GM23338 (cell line): ENCODE results near the gene SRSF4. TPM values are rescaled to one million over a fixed set of nuclear protein-coding genes. Genes with fewer than 3 reads are reported as not detected.
A peak's percentile ranks its signal among the peaks of the same experiment; 100 is the strongest.

Source experiments
- ATAC-seq: fragments of 200-7000 bp; cut with Tn5 transposase; 3 replicates; pipeline ENCODE4 v1.9.1; 2020
- DNase-seq: peaks from one replicate; pipeline ENCODE4 v3.0.0-alpha.2; 2015; ENCODE audit warnings: low spot score
- H2AFZ ChIP-seq: fragments of 200-600 bp; sonication (generic); 2 replicates; pipeline ENCODE4 v1.8.0; 2016; ENCODE audit warnings: antibody characterized with exemption, mild to moderate bottlenecking, moderate library complexity
- H3F3A ChIP-seq: fragments of 200-600 bp; sonication (generic); replicated peaks from 2 replicates; pipeline ENCODE4 v1.8.0; 2017; ENCODE audit warnings: antibody characterized with exemption, mixed run types, low read depth
- H3K27ac ChIP-seq: fragments of 200-600 bp; sonication (generic); 2 replicates; pipeline ENCODE4 v1.6.1; 2016; ENCODE audit warnings: low read depth
- H3K27me3 ChIP-seq: fragments of 200-600 bp; sonication (generic); 2 replicates; pipeline ENCODE4 v1.8.0; 2016; ENCODE audit warnings: mild to moderate bottlenecking, mixed run types, moderate library complexity; ENCODE audit not compliant: insufficient read depth
- H3K36me3 ChIP-seq: fragments of 200-600 bp; sonication (generic); 2 replicates; pipeline ENCODE4 v1.8.0; 2016; ENCODE audit warnings: mild to moderate bottlenecking; ENCODE audit not compliant: insufficient read depth
- H3K4me1 ChIP-seq: fragments of 200-600 bp; sonication (generic); 2 replicates; pipeline ENCODE4 v1.8.0; 2016; ENCODE audit warnings: mild to moderate bottlenecking, moderate library complexity; ENCODE audit not compliant: insufficient read depth
- H3K4me2 ChIP-seq: fragments of 200-600 bp; sonication (generic); 2 replicates; pipeline ENCODE4 v1.7.1; 2017; ENCODE audit warnings: mixed run types
- H3K4me3 ChIP-seq: fragments of 200-600 bp; sonication (generic); 2 replicates; pipeline ENCODE4 v1.6.1; 2016; ENCODE audit warnings: mixed run types
- H3K79me2 ChIP-seq: fragments of 200-600 bp; sonication (generic); replicated peaks from 2 replicates; pipeline ENCODE4 v1.8.0; 2017; ENCODE audit warnings: mild to moderate bottlenecking; ENCODE audit not compliant: insufficient read depth
- H3K9me2 ChIP-seq: fragments of 200-600 bp; sonication (generic); 2 replicates; pipeline ENCODE4 v1.8.0; 2017; ENCODE audit not compliant: insufficient read depth
- H4K20me1 ChIP-seq: fragments of 200-600 bp; sonication (generic); replicated peaks from 2 replicates; pipeline ENCODE4 v1.8.0; 2017; ENCODE audit warnings: mild to moderate bottlenecking; ENCODE audit not compliant: insufficient read depth
- H3K27ac Mint-ChIP-seq: 2 replicates; pipeline ENCODE4 v1.8.0; 2020; ENCODE audit warnings: inconsistent platforms, mild to moderate bottlenecking, moderate library complexity, mixed read lengths
- H3K27me3 Mint-ChIP-seq: 3 replicates; pipeline ENCODE4 v1.8.0; 2022; ENCODE audit warnings: low read depth, mild to moderate bottlenecking, moderate library complexity, mixed read lengths, inconsistent platforms; ENCODE audit not compliant: insufficient read depth, poor library complexity
- H3K36me3 Mint-ChIP-seq: 3 replicates; pipeline ENCODE4 v1.8.0; 2021; ENCODE audit warnings: low read depth, mild to moderate bottlenecking, inconsistent platforms, moderate library complexity, mixed read lengths
- H3K4me1 Mint-ChIP-seq: 3 replicates; pipeline ENCODE4 v1.8.0; 2020; ENCODE audit warnings: mild to moderate bottlenecking, inconsistent platforms, mixed read lengths
- H3K4me3 Mint-ChIP-seq: 3 replicates; pipeline ENCODE4 v1.8.0; 2021; ENCODE audit warnings: moderate library complexity, mild to moderate bottlenecking, inconsistent platforms, mixed read lengths
- H3K9me3 Mint-ChIP-seq: 3 replicates; pipeline ENCODE4 v1.8.0; 2020; ENCODE audit warnings: moderate library complexity, mild to moderate bottlenecking, inconsistent platforms, mixed read lengths
- CREB1 ChIP-seq: fragments of 250-450 bp; sonication (Bioruptor Pico); IDR thresholded peaks from 2 replicates; pipeline ENCODE4 v1.5.0; 2020; ENCODE audit warnings: low read depth, mild to moderate bottlenecking, moderate library complexity
- EZH2 ChIP-seq: fragments of 200-600 bp; sonication (generic); IDR thresholded peaks from one replicate; pipeline ENCODE4 v1.8.0; 2017; ENCODE audit warnings: antibody characterized with exemption, mild to moderate bottlenecking, low read depth; ENCODE audit not compliant: unreplicated experiment
- EZH2phosphoT487 ChIP-seq: fragments of 200-600 bp; sonication (generic); IDR thresholded peaks from one replicate; pipeline ENCODE4 v1.8.1; 2018; ENCODE audit warnings: antibody characterized with exemption; ENCODE audit not compliant: unreplicated experiment
- JUNB ChIP-seq: IDR thresholded peaks from one replicate; pipeline ENCODE4 v1.6.1; 2016; ENCODE audit warnings: antibody characterized with exemption; ENCODE audit not compliant: unreplicated experiment
- NANOG ChIP-seq: IDR thresholded peaks from 2 replicates; pipeline ENCODE4 v1.6.1; 2016; ENCODE audit warnings: antibody characterized with exemption, borderline replicate concordance
- POLR2AphosphoS5 ChIP-seq: IDR thresholded peaks from 2 replicates; pipeline ENCODE4 v1.6.1; 2016; ENCODE audit warnings: antibody characterized with exemption, low read depth
- REST ChIP-seq: IDR thresholded peaks from one replicate; pipeline ENCODE4 v1.6.1; 2018; ENCODE audit warnings: antibody characterized with exemption; ENCODE audit not compliant: unreplicated experiment
- STAT1 ChIP-seq: IDR thresholded peaks from one replicate; pipeline ENCODE4 v1.6.1; 2016; ENCODE audit warnings: antibody characterized with exemption; ENCODE audit not compliant: unreplicated experiment
- ZNF114 ChIP-seq: fragments of 250-450 bp; sonication (Bioruptor Pico); IDR thresholded peaks from 2 replicates; pipeline ENCODE4 v1.5.0; 2020; ENCODE audit warnings: mild to moderate bottlenecking, moderate library complexity
- ZNF331 ChIP-seq: fragments of 250-450 bp; sonication (Bioruptor Pico); IDR thresholded peaks from 2 replicates; pipeline ENCODE4 v1.5.0; 2020; ENCODE audit warnings: low read depth, mild to moderate bottlenecking, moderate library complexity
- polyA plus RNA-seq: library from polyadenylated mRNA; unstranded; fragments of >200 nt; fragmentation: Nextera tagmentation; extraction: Ambion mirVana; gene quantifications from 2 replicates; pipeline ENCODE4 v1.2.1, GENCODE V29; 2016
- total RNA-seq: library from RNA; depleted of rRNA; stranded (reverse); fragments of >200 nt; shearing (Covaris generic); gene quantifications from 2 replicates; pipeline ENCODE4 v1.2.3, GENCODE V29; 2014
- TF ChIP-seq, protein P1 (sequence below): IDR thresholded peaks from 2 replicates; pipeline ENCODE4 v1.6.1; 2016; ENCODE audit warnings: antibody characterized with exemption

The SRSF4 gene
- total and polyA plus RNA-seq, 2 experiments from 2014 or later: 58.4 to 98.3 TPM

DNA sequence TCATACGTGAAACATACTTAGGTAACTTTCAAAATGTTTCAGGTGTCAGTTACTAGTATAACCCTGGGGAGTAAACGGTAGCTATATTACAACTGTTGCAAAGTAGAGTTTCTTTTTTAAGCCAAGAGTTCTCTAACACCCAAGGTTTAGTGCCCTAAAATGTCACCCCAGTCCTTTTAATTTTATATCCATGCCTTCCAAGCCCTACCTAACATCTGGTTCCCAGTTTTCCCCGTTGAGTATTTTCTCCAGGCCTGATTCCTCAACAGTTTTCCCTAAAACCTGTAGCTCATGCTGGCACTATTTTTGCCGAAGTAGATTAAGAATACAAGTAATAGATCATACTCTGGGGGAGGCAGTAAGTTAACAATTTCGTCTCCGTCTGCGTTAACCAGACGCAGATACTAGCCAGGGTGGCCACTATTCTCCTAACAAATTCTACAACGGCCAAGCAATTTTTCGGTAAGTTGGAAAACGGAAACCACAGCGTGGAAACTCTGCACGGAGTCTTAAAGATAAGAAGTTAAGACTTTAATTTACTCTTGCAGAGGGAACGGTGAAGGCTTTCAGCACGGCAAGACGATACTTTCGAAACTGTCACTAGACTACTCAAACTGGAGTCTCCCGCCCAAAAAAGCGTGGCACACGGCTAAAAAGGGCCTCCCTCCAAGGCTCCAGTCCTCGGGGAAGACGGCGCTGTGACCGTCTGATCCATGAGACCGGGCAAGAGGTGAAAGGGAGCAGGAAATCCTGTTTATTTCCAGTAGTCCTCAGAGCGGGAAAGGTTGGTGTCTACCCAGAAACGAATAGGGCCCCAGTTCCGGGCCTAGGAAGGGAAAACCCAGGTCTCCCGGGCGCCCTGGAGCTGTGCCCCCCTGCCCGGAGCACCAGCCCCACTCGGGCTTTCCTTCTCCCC is 945 bp downstream of the SRSF4 start (continued):
- TF ChIP-seq NANOG (no peak), ZNF114 (CRISPR knock-in tag) (no peak)

- ATAC-seq: no peak
- peaks cover 28% of the 10 kb centered on the region for H3K4me1 ChIP-seq
- no peak overlapping the region for H3K27ac Mint-ChIP-seq
- no peak for DNase-seq
- peak overlapping the region; percentile 97 for H3K4me3 Mint-ChIP-seq
- peak overlapping the region; percentile 17; the same call in 1 of the 2 replicates for H3K27ac ChIP-seq
- H3K4me2 ChIP-seq: peak overlapping the region; percentile 96
- peak overlapping the region; percentile 88 for H3K4me3 ChIP-seq
- peaks cover 38% of the 10 kb centered on the region for H3K4me1 Mint-ChIP-seq
- TF ChIP-seq POLR2AphosphoS5 (no peak), NANOG (no peak), STAT1 (no peak), CREB1 (CRISPR knock-in tag) (no peak), ZNF114 (CRISPR knock-in tag) (no peak), EZH2 (no peak), ZNF331 (CRISPR knock-in tag) (no peak), JUNB (no peak), REST (no peak), EZH2phosphoT487 (no peak)
- TF ChIP-seq, protein P1, sequence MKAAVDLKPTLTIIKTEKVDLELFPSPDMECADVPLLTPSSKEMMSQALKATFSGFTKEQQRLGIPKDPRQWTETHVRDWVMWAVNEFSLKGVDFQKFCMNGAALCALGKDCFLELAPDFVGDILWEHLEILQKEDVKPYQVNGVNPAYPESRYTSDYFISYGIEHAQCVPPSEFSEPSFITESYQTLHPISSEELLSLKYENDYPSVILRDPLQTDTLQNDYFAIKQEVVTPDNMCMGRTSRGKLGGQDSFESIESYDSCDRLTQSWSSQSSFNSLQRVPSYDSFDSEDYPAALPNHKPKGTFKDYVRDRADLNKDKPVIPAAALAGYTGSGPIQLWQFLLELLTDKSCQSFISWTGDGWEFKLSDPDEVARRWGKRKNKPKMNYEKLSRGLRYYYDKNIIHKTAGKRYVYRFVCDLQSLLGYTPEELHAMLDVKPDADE: no peak
- peaks cover 48% of the 10 kb centered on the region for H3K36me3 Mint-ChIP-seq
- H2AFZ ChIP-seq: no peak overlapping the region
- H3K79me2 ChIP-seq: peaks cover 67% of the 10 kb centered on the region
- no peaks in the 10 kb centered on the region for H3K9me2 ChIP-seq
- H4K20me1 ChIP-seq: peaks cover 32% of the 10 kb centered on the region
- no peaks in the 10 kb centered on the region for H3K27me3 ChIP-seq
- H3F3A ChIP-seq: 0 out of 2 replicates have a peak, but pooled peaks cover 8% of the 10 kb centered on the region
- no peaks in the 10 kb centered on the region for H3K9me3 Mint-ChIP-seq
- H3K36me3 ChIP-seq: peaks cover 6% of the 10 kb centered on the region; the same call in 1 of the 2 replicates
- H3K27me3 Mint-ChIP-seq: peaks cover 6% of the 10 kb centered on the region
Measured at GRCh38 chr1:29179641-29180184, 2.0 kb downstream of the SRSF4 start.
